Measurements from ENCODE around the gene SLC8A1. TPM values are rescaled to one million over a fixed set of nuclear protein-coding genes. Genes with fewer than 3 reads are reported as not detected.

Gene SLC8A1
- total RNA-seq, 2 donors from 2014 or later = 23.2 to 28.2 TPM

- 90% methylated on average over 3 of the region's 3 CpGs for WGBS
Measured at GRCh38 chr2:40466332-40466906, 14.5 kb upstream of the SLC8A1 start.

GRCh38 chr2:40463112-40463511, 11.2 kb upstream of the SLC8A1 start:
- H3K27ac ChIP-seq = no peak overlapping the region
- TF ChIP-seq POLR2AphosphoS5 (IDR thresholded peaks at IDR 0.05) (no peak), CTCF (IDR thresholded peaks at IDR 0.05) (no peak), POLR2A (IDR thresholded peaks at IDR 0.05) (no peak)
- no peaks in the 10 kb centered on the region for H3K4me1 ChIP-seq (replicated peaks)
- no peaks in the 10 kb centered on the region for H3K27me3 ChIP-seq (replicated peaks; ENCODE audit: insufficient read depth)
- no peak overlapping the region for H3K4me3 ChIP-seq
- no peaks in the 10 kb centered on the region for H3K36me3 ChIP-seq
- DNase-seq (ENCODE audit: low spot score) = no peak
- intact Hi-C loops (cut with DNase I) = no loop called here
- no peaks in the 10 kb centered on the region for H3K9me3 ChIP-seq
- WGBS = 79% methylated on average over 8 of the region's 8 CpGs

More at GRCh38 chr2:40466332-40466906, 14.5 kb upstream of the SLC8A1 start:
- Histone ChIP-seq H3K27ac (no peak overlapping the region), H3K4me1 (replicated peaks) (no peaks in the 10 kb centered on the region), H3K4me3 (no peak overlapping the region), H3K36me3 (no peaks in the 10 kb centered on the region), H3K9me3 (no peaks in the 10 kb centered on the region), H3K27me3 (replicated peaks; ENCODE audit: insufficient read depth) (no peaks in the 10 kb centered on the region)
- no peak for TF ChIP-seq POLR2AphosphoS5 (IDR thresholded peaks at IDR 0.05)
- no peak for TF ChIP-seq CTCF (IDR thresholded peaks at IDR 0.05)
- DNase-seq (ENCODE audit: low spot score) = no peak
- intact Hi-C loops (cut with DNase I) = no loop called here

DNA sequence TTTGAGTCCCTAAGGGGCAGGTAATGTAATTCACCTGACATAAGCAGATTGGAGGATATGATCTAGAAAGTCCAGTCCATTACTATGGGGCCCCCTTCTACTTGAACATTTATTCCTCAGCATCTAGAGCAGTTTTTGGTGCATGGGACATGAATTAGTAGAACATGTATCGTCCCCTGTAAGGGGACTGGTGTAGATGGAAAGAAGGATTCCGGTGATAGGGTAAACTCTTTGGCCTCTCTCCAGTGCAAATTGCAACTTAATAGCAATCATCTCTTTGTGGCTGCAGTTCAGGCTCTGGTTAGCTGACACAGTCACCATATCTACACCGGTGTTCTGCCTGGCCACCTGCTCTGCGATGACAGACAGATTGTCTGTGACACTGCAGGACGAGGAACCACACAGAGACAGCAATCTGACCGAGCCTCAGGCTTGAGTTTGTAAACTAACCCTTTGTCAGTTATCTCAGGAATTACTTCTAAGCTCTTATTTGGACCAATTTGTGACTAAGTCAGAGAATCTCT, 6.4 kb upstream of the SLC8A1 start:
- no peak overlapping the region for H3K27ac ChIP-seq
- H3K4me1 ChIP-seq (replicated peaks) = no peaks in the 10 kb centered on the region
- H3K27me3 ChIP-seq (replicated peaks; ENCODE audit: insufficient read depth) = no peaks in the 10 kb centered on the region
- TF ChIP-seq POLR2A (IDR thresholded peaks at IDR 0.05) = no peak
- no peak for TF ChIP-seq POLR2AphosphoS5 (IDR thresholded peaks at IDR 0.05)
- no peak for DNase-seq (ENCODE audit: low spot score)
- H3K36me3 ChIP-seq = no peaks in the 10 kb centered on the region
- 55% methylated on average over 6 of the region's 6 CpGs for WGBS
- no peaks in the 10 kb centered on the region for H3K9me3 ChIP-seq
- intact Hi-C loops (cut with DNase I) = no loop called here
- H3K4me3 ChIP-seq = no peak overlapping the region

DNA sequence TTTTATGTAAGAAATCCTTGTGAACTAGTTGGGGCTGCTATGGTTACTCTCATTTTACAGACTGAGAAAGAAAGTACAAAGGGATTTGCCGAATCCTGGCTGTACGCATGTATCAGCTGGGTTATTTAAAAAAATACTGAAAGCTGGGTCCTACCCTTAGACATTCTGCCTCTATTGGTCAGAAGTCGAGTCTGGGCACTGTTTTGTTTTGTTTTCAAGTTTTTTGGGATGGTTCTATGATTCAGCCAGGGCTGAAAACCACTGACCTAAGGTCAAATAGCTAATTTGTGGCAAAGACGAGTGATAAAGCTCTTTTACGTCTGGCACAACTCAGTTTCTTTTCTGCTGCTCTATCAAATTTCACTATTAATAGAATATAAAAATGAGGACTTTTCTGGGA, 5.9 kb upstream of the SLC8A1 start:
- DNase-seq (ENCODE audit: low spot score) = no peak
- intact Hi-C loops (cut with DNase I) = no loop called here
- no peaks in the 10 kb centered on the region for H3K27me3 ChIP-seq (replicated peaks; ENCODE audit: insufficient read depth)
- no peak overlapping the region for H3K27ac ChIP-seq
- H3K36me3 ChIP-seq = no peaks in the 10 kb centered on the region
- no peak overlapping the region for H3K4me3 ChIP-seq
- 49% methylated on average over 5 of the region's 5 CpGs for WGBS
- no peak for TF ChIP-seq POLR2A (IDR thresholded peaks at IDR 0.05)
- no peak for TF ChIP-seq POLR2AphosphoS5 (IDR thresholded peaks at IDR 0.05)
- no peak for TF ChIP-seq CTCF (IDR thresholded peaks at IDR 0.05)
- H3K9me3 ChIP-seq = no peaks in the 10 kb centered on the region
- H3K4me1 ChIP-seq (replicated peaks) = no peaks in the 10 kb centered on the region

- WGBS = 44% methylated on average over 3 of the region's 3 CpGs
- Histone ChIP-seq H3K9me3 (no peaks in the 10 kb centered on the region), H3K36me3 (no peaks in the 10 kb centered on the region), H3K27me3 (replicated peaks; ENCODE audit: insufficient read depth) (no peaks in the 10 kb centered on the region), H3K4me3 (no peak overlapping the region), H3K4me1 (replicated peaks) (no peaks in the 10 kb centered on the region), H3K27ac (no peak overlapping the region)
- DNase-seq (ENCODE audit: low spot score) = no peak
- intact Hi-C loops (cut with DNase I) = no loop called here
- TF ChIP-seq CTCF (IDR thresholded peaks at IDR 0.05) = no peak
- no peak for TF ChIP-seq POLR2A (IDR thresholded peaks at IDR 0.05)
- TF ChIP-seq POLR2AphosphoS5 (IDR thresholded peaks at IDR 0.05) = no peak
Measured at GRCh38 chr2:40457366-40457765, 5.5 kb upstream of the SLC8A1 start.
